K562 (cell line): ENCODE results near the gene SERPINE2. TPM values are rescaled to one million over a fixed set of nuclear protein-coding genes. Genes with fewer than 3 reads are reported as not detected.

Experiments
- ATAC-seq: fragments of 200-7000 bp; cut with Tn5 transposase; 3 replicates; pipeline ENCODE4 v1.9.1; 2020; ENCODE audit warnings: moderate library complexity
- BruUV-seq: library from RNA; stranded (reverse); fragments of 400-500 nt; replicated peaks from 2 replicates; lab custom pipeline; 2021; lab: Mats Ljungman, UMichigan
- CTCF ChIA-PET: fragments of 300-600 bp; formaldehyde crosslinking; extraction: SDS; loops from one replicate; lab custom pipeline; 2021; ENCODE audit warnings: low intra/inter-chr PET ratio; lab: Yijun Ruan, JAX
- POLR2A ChIA-PET: fragments of 300-600, 350-650 bp; sonication (Branson Sonifier 250); formaldehyde crosslinking; extraction: SDS; loops from one replicate; lab custom pipeline; 2021; ENCODE audit warnings: antibody characterized with exemption, inconsistent platforms; lab: Yijun Ruan, JAX
- DNase-seq, 4 experiments: peaks; one replicate each; pipeline versions ENCODE4 v3.0.0 to v3.0.0-alpha.2; 2011 to 2018; ENCODE audit warnings: low spot score in 3 of 4, mixed read lengths in 3 of 4; ENCODE audit errors: extremely low read depth in 1 of 4
- FAIRE-seq: peaks from 2 replicates; lab custom pipeline; 2011; peaks lifted over from hg19 to GRCh38; lab: Jason Lieb, UNC
- H2AFZ ChIP-seq: 2 replicates; pipeline ENCODE4 v1.6.0; 2011; ENCODE audit warnings: low read depth, low read length, control low read depth, inconsistent platforms
- H3K27ac ChIP-seq: fragments of 200-600 bp; 3 replicates; pipeline ENCODE4 v1.8.0; 2011; ENCODE audit warnings: low read depth, mild to moderate bottlenecking, control low read depth, inconsistent platforms, low read length, moderate library complexity, mixed read lengths; ENCODE audit errors: extremely low read depth
- H3K27me3 ChIP-seq, 2 experiments: fragments of 300-600 bp in 1 of 2; 2 replicates in 1 of 2; 3 replicates in 1 of 2; pipeline versions ENCODE4 v1.6.0 to v1.8.0; 2011; ENCODE audit warnings: inconsistent platforms in 2 of 2, low read length in 2 of 2, mild to moderate bottlenecking in 1 of 2, mixed read lengths in 1 of 2, moderate library complexity in 1 of 2; ENCODE audit not compliant: control insufficient read depth in 2 of 2, insufficient read depth in 2 of 2
- H3K36me3 ChIP-seq: fragments of 300-600 bp; 3 replicates; pipeline ENCODE4 v1.8.0; 2011; ENCODE audit warnings: mild to moderate bottlenecking, low read length, inconsistent platforms; ENCODE audit not compliant: control insufficient read depth, insufficient read depth
- H3K4me1 ChIP-seq, 2 experiments: fragments of 200-600 bp in 1 of 2; replicated peaks in 1 of 2; 2 replicates in 1 of 2; 3 replicates in 1 of 2; pipeline versions ENCODE4 v1.5.1 to v1.8.0; 2011; ENCODE audit warnings: inconsistent platforms in 2 of 2, low read length in 2 of 2, mild to moderate bottlenecking in 1 of 2, mixed read lengths in 1 of 2, moderate library complexity in 1 of 2; ENCODE audit not compliant: control insufficient read depth in 2 of 2, insufficient read depth in 2 of 2
- H3K4me2 ChIP-seq: 2 replicates; pipeline ENCODE4 v1.6.1; 2011; ENCODE audit warnings: low read length, control low read depth, inconsistent platforms, mixed read lengths; ENCODE audit not compliant: insufficient read depth
- H3K4me3 ChIP-seq: fragments of 200-600 bp; sonication (generic), shearing (Covaris generic); 2 replicates; pipeline ENCODE4 v1.5.1; 2016; ENCODE audit warnings: control low read depth, inconsistent platforms
- H3K79me2 ChIP-seq: fragments of 200-600 bp; 3 replicates; pipeline ENCODE4 v1.8.0; 2011; ENCODE audit warnings: low read length, inconsistent platforms; ENCODE audit not compliant: control insufficient read depth, insufficient read depth
- H3K9ac ChIP-seq, 2 experiments: 2 replicates each; pipeline versions ENCODE4 v1.6.0 to v1.6.1; 2011; ENCODE audit warnings: low read depth in 2 of 2, low read length in 2 of 2, control low read depth in 1 of 2, inconsistent platforms in 1 of 2, mild to moderate bottlenecking in 1 of 2, mixed read lengths in 1 of 2; ENCODE audit not compliant: insufficient read depth in 1 of 2
- H3K9me1 ChIP-seq: one replicate; pipeline ENCODE4 v1.6.0; 2011; ENCODE audit warnings: inconsistent platforms, mild to moderate bottlenecking, low read length, moderate library complexity; ENCODE audit not compliant: control insufficient read depth, insufficient read depth
- H3K9me3 ChIP-seq: replicated peaks from 2 replicates; pipeline ENCODE4 v1.5.1; 2011; ENCODE audit warnings: low read depth, low read length, inconsistent platforms; ENCODE audit not compliant: control insufficient read depth, insufficient read depth
- H4K20me1 ChIP-seq: replicated peaks from 2 replicates; pipeline ENCODE4 v1.6.1; 2011; ENCODE audit warnings: low read length, inconsistent platforms, mixed read lengths; ENCODE audit not compliant: control insufficient read depth, insufficient read depth
- CHD2 ChIP-seq: IDR thresholded peaks from 2 replicates; pipeline ENCODE4 v1.6.1; 2011; ENCODE audit warnings: low read depth, low read length
- GATA2 ChIP-seq: sonication (generic); formaldehyde crosslinking; IDR thresholded peaks from 2 replicates; pipeline ENCODE4 v1.4.0; 2020; ENCODE audit warnings: mild to moderate bottlenecking, missing genetic modification reagents
- HDAC2 ChIP-seq: fragments of 450-650 bp; IDR thresholded peaks from 2 replicates; pipeline ENCODE4 v1.6.1; 2016; ENCODE audit warnings: mild to moderate bottlenecking
- KLF1 ChIP-seq: fragments of 450-650 bp; IDR thresholded peaks from 2 replicates; pipeline ENCODE4 v1.6.1; 2016; ENCODE audit warnings: missing genetic modification characterization, missing compliant biosample characterization
- MXI1 ChIP-seq: IDR thresholded peaks from 2 replicates; pipeline ENCODE4 v1.6.1; 2011; ENCODE audit warnings: low read depth, mild to moderate bottlenecking, improper control_type of control experiment, low read length
- POU5F1 ChIP-seq: fragments of 150-350 bp; IDR thresholded peaks from 2 replicates; pipeline ENCODE4 v1.6.1; 2014; ENCODE audit warnings: borderline replicate concordance, low read length, low read depth, mild to moderate bottlenecking; ENCODE audit not compliant: partially characterized antibody
- RFX7 ChIP-seq: fragments of 250-450 bp; sonication (Bioruptor Pico); IDR thresholded peaks from 2 replicates; pipeline ENCODE4 v1.5.1; 2021; ENCODE audit warnings: mild to moderate bottlenecking
- SLC30A9 ChIP-seq: fragments of 250-450 bp; sonication (Bioruptor Pico); IDR thresholded peaks from 2 replicates; pipeline ENCODE4 v1.8.0; 2022; ENCODE audit warnings: mild to moderate bottlenecking, moderate library complexity
- SREBF2 ChIP-seq: sonication (generic); formaldehyde crosslinking; IDR thresholded peaks from 2 replicates; pipeline ENCODE4 v1.4.0; 2020; ENCODE audit warnings: mild to moderate bottlenecking, missing genetic modification reagents
- ZNF143 ChIP-seq: sonication (generic); formaldehyde crosslinking; IDR thresholded peaks from 2 replicates; pipeline ENCODE4 v1.9.0; 2022; ENCODE audit warnings: mild to moderate bottlenecking, missing genetic modification reagents
- ZNF197 ChIP-seq: fragments of 200-800 bp; sonication (Bioruptor generic); IDR thresholded peaks from 2 replicates; pipeline ENCODE4 v1.6.1; 2016; ENCODE audit warnings: low read depth, missing genetic modification characterization, missing compliant biosample characterization
- ZNF408 ChIP-seq: fragments of 250-450 bp; sonication (Bioruptor Pico); IDR thresholded peaks from 2 replicates; pipeline ENCODE4 v1.4.0; 2020; ENCODE audit warnings: low read depth, mild to moderate bottlenecking, moderate library complexity
- WGBS: fragments of 100-300 bp; shearing (Covaris generic); methylation state at CpG from one replicate; pipeline ENCODE4 v1.1.6; 2016; ENCODE audit warnings: low coverage, mixed read lengths; ENCODE audit not compliant: insufficient coverage; ENCODE audit errors: missing lambda C conversion rate; 5-methylcytosine and 5-hydroxymethylcytosine counted together
- in situ Hi-C: fragments of 300-500 bp; cut with MboI; formaldehyde crosslinking; loops from 4 replicates; pipeline ENCODE4 v1.15.0; 2018; ENCODE audit warnings: inconsistent platforms, mixed read lengths
- intact Hi-C: fragments of 100-400 bp; cut with micrococcal nuclease; formaldehyde crosslinking; loops from 2 replicates; pipeline ENCODE4 v1.14.2; 2022
- polyA plus RNA-seq, 8 experiments: library from polyadenylated mRNA; depleted of rRNA in 4 of 8; stranded (reverse) in 5 of 8; unstranded in 3 of 8; fragments of >200 nt; fragmentation: Nextera tagmentation in 2 of 8; fragmentation: Illumina TruSeq in 1 of 8; extraction: Ambion mirVana in 2 of 8; extraction: Trizol in 1 of 8; gene quantifications; 2 replicates each; pipeline versions ENCODE4 v1.2.1 to v1.2.3, GENCODE V29; 2011 to 2014; ENCODE audit warnings: inconsistent platforms in 1 of 8, missing spikeins in 1 of 8
- total RNA-seq, 7 experiments: library from RNA; depleted of rRNA in 6 of 7; stranded (reverse); fragments of >200 nt in 6 of 7; fragmentation: Illumina TruSeq in 2 of 7; extraction: Trizol in 2 of 7; gene quantifications; 2 replicates each; pipeline versions ENCODE4 v1.2.1 to v1.2.3, GENCODE V29; 2011 to 2021; ENCODE audit warnings: low replicate concordance in 1 of 7
- TF ChIP-seq, protein P1 (sequence below): fragments of 250-450 bp; sonication (Bioruptor Pico); IDR thresholded peaks from 2 replicates; pipeline ENCODE4 v1.4.0; 2020
- TF ChIP-seq, protein P2 (sequence below), 2 experiments: fragments of 450-650 bp in 1 of 2; sonication (generic) in 1 of 2; formaldehyde crosslinking in 1 of 2; IDR thresholded peaks in 1 of 2; conservative IDR thresholded peaks in 1 of 2; 2 replicates each; pipeline versions ENCODE4 v1.6.1 to v1.8.1; 2016 to 2023; ENCODE audit warnings: mild to moderate bottlenecking in 2 of 2, moderate library complexity in 2 of 2, inconsistent platforms in 1 of 2, missing genetic modification reagents in 1 of 2

The SERPINE2 gene
- total and polyA plus RNA-seq, 9 of the 15 experiments (the other 6 are each of a cell fraction or from before 2014, with no cell fraction given) = 0.03 to 0.16 (median 0.13) TPM; not detected in 6

DNA sequence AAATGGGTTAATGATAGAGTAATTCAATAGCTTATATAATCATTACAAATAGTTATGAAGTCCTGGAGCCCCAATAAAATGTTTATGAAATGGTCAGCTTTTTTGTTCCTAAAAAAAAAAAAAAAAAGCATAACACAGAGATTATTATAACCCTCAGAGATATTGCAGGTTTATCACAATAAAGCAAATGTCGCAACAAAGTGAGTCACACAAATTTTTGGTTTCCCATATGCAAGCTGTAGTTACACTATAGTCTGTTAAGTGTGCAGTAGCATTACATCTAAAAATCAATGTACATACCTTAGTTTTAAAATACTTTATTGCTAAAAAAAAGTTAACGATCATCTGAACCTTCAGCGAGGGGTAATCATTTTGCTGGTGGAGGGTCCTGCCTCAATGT, 114.0 kb downstream of the SERPINE2 start:
- 0 out of 2 replicates have a peak, but pooled peaks cover 2% of the 10 kb centered on the region for H3K9me3 ChIP-seq
- no peak for DNase-seq
- no peak overlapping the region for H3K4me3 ChIP-seq
- TF ChIP-seq RFX7 (CRISPR knock-in tag) (no peak), ZNF197 (no peak), SLC30A9 (CRISPR knock-in tag) (no peak), KLF1 (tag) (no peak), ZNF408 (no peak), MXI1 (no peak), CHD2 (no peak), HDAC2 (no peak), GATA2 (CRISPR knock-in tag) (no peak), ZNF143 (CRISPR knock-in tag) (no peak), POU5F1 (no peak), SREBF2 (CRISPR knock-in tag) (no peak)
- TF ChIP-seq, protein P1, sequence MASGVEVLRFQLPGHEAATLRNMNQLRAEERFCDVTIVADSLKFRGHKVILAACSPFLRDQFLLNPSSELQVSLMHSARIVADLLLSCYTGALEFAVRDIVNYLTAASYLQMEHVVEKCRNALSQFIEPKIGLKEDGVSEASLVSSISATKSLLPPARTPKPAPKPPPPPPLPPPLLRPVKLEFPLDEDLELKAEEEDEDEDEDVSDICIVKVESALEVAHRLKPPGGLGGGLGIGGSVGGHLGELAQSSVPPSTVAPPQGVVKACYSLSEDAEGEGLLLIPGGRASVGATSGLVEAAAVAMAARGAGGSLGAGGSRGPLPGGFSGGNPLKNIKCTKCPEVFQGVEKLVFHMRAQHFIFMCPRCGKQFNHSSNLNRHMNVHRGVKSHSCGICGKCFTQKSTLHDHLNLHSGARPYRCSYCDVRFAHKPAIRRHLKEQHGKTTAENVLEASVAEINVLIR (CRISPR knock-in tag) = no peak
- TF ChIP-seq, protein P2, sequence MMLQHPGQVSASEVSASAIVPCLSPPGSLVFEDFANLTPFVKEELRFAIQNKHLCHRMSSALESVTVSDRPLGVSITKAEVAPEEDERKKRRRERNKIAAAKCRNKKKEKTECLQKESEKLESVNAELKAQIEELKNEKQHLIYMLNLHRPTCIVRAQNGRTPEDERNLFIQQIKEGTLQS (IDR thresholded peaks at IDR 0.05) = no peak
- TF ChIP-seq, protein P2 (CRISPR knock-in tag; conservative IDR thresholded peaks at IDR 0.05) = no peak
- TF ChIP-seq, all 486 proteins: peak for 0
- ChIA-PET POLR2A (no interaction called here), CTCF (no interaction called here)
- Histone ChIP-seq H3K9me1 (no peaks in the 10 kb centered on the region), H2AFZ (no peak overlapping the region), H3K27me3 (no peaks in the 10 kb centered on the region), H3K79me2 (no peaks in the 10 kb centered on the region; the same call in 2 of the 3 replicates), H3K27ac (no peak overlapping the region), H3K36me3 (no peaks in the 10 kb centered on the region), H4K20me1 (no peaks in the 10 kb centered on the region), H3K4me2 (no peak overlapping the region), H3K4me1 (0 out of 5 replicates have a peak, but pooled peaks cover 0 to 1% of the 10 kb centered on the region in 2 experiments), H3K9ac (no peak overlapping the region)
- intact Hi-C loops (no loop called here), in situ Hi-C loops (no loop called here)
- no peak for ATAC-seq
- FAIRE-seq = no peak
- BruUV-seq = no TSS peak
- 100% methylated on average over 3 of the region's 3 CpGs for WGBS

Other genes starting within 250 kb of the SERPINE2 start
- gene AP1S3, start 201.7 kb downstream of the SERPINE2 start, total RNA-seq (2014; rRNA removed) = 1.5 and 2.3 TPM in 2 replicates
- gene AP1S3, start 201.7 kb downstream of the SERPINE2 start, total RNA-seq (2014; rRNA removed; fragmentation: Illumina TruSeq; extraction: Trizol) = 2.3 and 2.4 TPM in 2 replicates
- 2.1 and 2.3 TPM in 2 replicates for gene AP1S3, start 201.7 kb downstream of the SERPINE2 start, total RNA-seq (2015; rRNA removed; fragmentation: Illumina TruSeq; extraction: Trizol)
- 2.5 TPM in 2 replicates for gene AP1S3, start 201.7 kb downstream of the SERPINE2 start, total RNA-seq (2021)
- 0.50 and 0.51 TPM in 2 replicates for gene AP1S3, start 201.7 kb downstream of the SERPINE2 start, polyA plus RNA-seq (2011; rRNA removed)
- gene AP1S3, start 201.7 kb downstream of the SERPINE2 start, polyA plus RNA-seq (2014; fragmentation: Illumina TruSeq; extraction: Trizol) = 1.9 and 2.3 TPM in 2 replicates
- under 1 TPM; 0.53 to 0.99 TPM for gene AP1S3, start 201.7 kb downstream of the SERPINE2 start, polyA plus RNA-seq (2014; fragmentation: Nextera tagmentation; extraction: Ambion mirVana)
- gene AP1S3, start 201.7 kb downstream of the SERPINE2 start, polyA plus RNA-seq (2014; rRNA removed) = 2.1 and 3.8 TPM in 2 replicates
- 17.5 and 28.1 TPM in 2 replicates for gene WDFY1, start 94.0 kb downstream of the SERPINE2 start, total RNA-seq (2014; rRNA removed)
- gene WDFY1, start 94.0 kb downstream of the SERPINE2 start, total RNA-seq (2014; rRNA removed; fragmentation: Illumina TruSeq; extraction: Trizol) = 21.7 and 22.9 TPM in 2 replicates
- gene WDFY1, start 94.0 kb downstream of the SERPINE2 start, total RNA-seq (2015; rRNA removed; fragmentation: Illumina TruSeq; extraction: Trizol) = 23.9 and 25.3 TPM in 2 replicates
- 17.7 and 18.3 TPM in 2 replicates for gene WDFY1, start 94.0 kb downstream of the SERPINE2 start, total RNA-seq (2021)
- 27.6 and 34.8 TPM in 2 replicates for gene WDFY1, start 94.0 kb downstream of the SERPINE2 start, polyA plus RNA-seq (2011; rRNA removed)
- 14.4 and 17.5 TPM in 2 replicates for gene WDFY1, start 94.0 kb downstream of the SERPINE2 start, polyA plus RNA-seq (2014; fragmentation: Illumina TruSeq; extraction: Trizol)
- gene WDFY1, start 94.0 kb downstream of the SERPINE2 start, polyA plus RNA-seq (2014; fragmentation: Nextera tagmentation; extraction: Ambion mirVana) = 1 to 10 TPM; 5.4 to 7.4 TPM
- 13.5 and 16.2 TPM in 2 replicates for gene WDFY1, start 94.0 kb downstream of the SERPINE2 start, polyA plus RNA-seq (2014; rRNA removed)
- gene MRPL44, start 81.8 kb downstream of the SERPINE2 start, total RNA-seq (2014; rRNA removed) = 18.3 and 20.2 TPM in 2 replicates
- 24.0 and 26.7 TPM in 2 replicates for gene MRPL44, start 81.8 kb downstream of the SERPINE2 start, total RNA-seq (2014; rRNA removed; fragmentation: Illumina TruSeq; extraction: Trizol)
- 24.5 and 26.0 TPM in 2 replicates for gene MRPL44, start 81.8 kb downstream of the SERPINE2 start, total RNA-seq (2015; rRNA removed; fragmentation: Illumina TruSeq; extraction: Trizol)
- gene MRPL44, start 81.8 kb downstream of the SERPINE2 start, total RNA-seq (2021) = 19.3 and 20.7 TPM in 2 replicates
- gene MRPL44, start 81.8 kb downstream of the SERPINE2 start, polyA plus RNA-seq (2011; rRNA removed) = 14.5 and 16.5 TPM in 2 replicates
- gene MRPL44, start 81.8 kb downstream of the SERPINE2 start, polyA plus RNA-seq (2014; fragmentation: Illumina TruSeq; extraction: Trizol) = 25.4 and 26.7 TPM in 2 replicates
- gene MRPL44, start 81.8 kb downstream of the SERPINE2 start, polyA plus RNA-seq (2014; fragmentation: Nextera tagmentation; extraction: Ambion mirVana) = 10 to 100 TPM; 10.4 to 16.4 TPM
- 20.8 and 23.4 TPM in 2 replicates for gene MRPL44, start 81.8 kb downstream of the SERPINE2 start, polyA plus RNA-seq (2014; rRNA removed)